Naive thymus-derived CD4-positive, alpha-beta T cell (primary cell): ENCODE data around the gene CEP41. TPM values are rescaled to one million over a fixed set of nuclear protein-coding genes. Genes with fewer than 3 reads are reported as not detected.
A peak's percentile ranks its signal among the peaks of the same experiment; 100 is the strongest.

ENCODE experiments used
- ATAC-seq: fragments of 150-1000 bp; cut with Tn5 transposase; 2 replicates; pipeline ENCODE4 v1.10.0; 2021; ENCODE audit warnings: mild to moderate bottlenecking, moderate library complexity
- CTCF ChIA-PET: fragments of 350-600 bp; sonication (Branson Sonifier 250); formaldehyde crosslinking; loops from one replicate; lab custom pipeline; 2021; ENCODE audit warnings: antibody characterized with exemption; lab: Charles Lee
- POLR2A ChIA-PET: fragments of 350-600 bp; sonication (Branson Sonifier 250); formaldehyde crosslinking; loops from one replicate; lab custom pipeline; 2021; ENCODE audit warnings: antibody characterized with exemption, inconsistent platforms; lab: Charles Lee
- DNase-seq, 9 donors: peaks; one replicate each; pipeline versions ENCODE4 v3.0.0 to v3.0.0-alpha.2; 2020 to 2022; ENCODE audit warnings: mixed read lengths in 1 of 9
- H3K27ac ChIP-seq: one replicate; pipeline ENCODE4 v1.7.0; 2013; ENCODE audit warnings: mild to moderate bottlenecking, low read depth, low read length, moderate library complexity
- H3K27me3 ChIP-seq, 2 donors: one replicate each; pipeline ENCODE4 v1.7.0; 2013; ENCODE audit warnings: low read length in 2 of 2, mild to moderate bottlenecking in 2 of 2, moderate library complexity in 2 of 2; ENCODE audit not compliant: control insufficient read depth in 2 of 2, insufficient read depth in 2 of 2
- H3K36me3 ChIP-seq, 3 experiments: 1 replicate in 2 of 3; 2 replicates in 1 of 3; pipeline ENCODE4 v1.7.0; 2013; ENCODE audit warnings: low read length in 3 of 3, mild to moderate bottlenecking in 3 of 3, moderate library complexity in 1 of 3; ENCODE audit not compliant: insufficient read depth in 3 of 3, control insufficient read depth in 2 of 3
- H3K4me1 ChIP-seq, 2 donors: one replicate each; pipeline ENCODE4 v1.7.0; 2013; ENCODE audit warnings: low read length in 2 of 2, mild to moderate bottlenecking in 2 of 2, moderate library complexity in 1 of 2; ENCODE audit not compliant: control insufficient read depth in 2 of 2, insufficient read depth in 2 of 2
- H3K4me3 ChIP-seq: 2 replicates; pipeline ENCODE4 v1.7.0; 2013; ENCODE audit warnings: mild to moderate bottlenecking, low read length
- H3K9me3 ChIP-seq, 3 experiments: 1 replicate in 2 of 3; 2 replicates in 1 of 3; pipeline ENCODE4 v1.7.0; 2013; ENCODE audit warnings: low read length in 3 of 3; ENCODE audit not compliant: control insufficient read depth in 2 of 3
- H3K27ac Mint-ChIP-seq, 9 donors: one replicate each; pipeline ENCODE4 v1.8.0; 2020 to 2022; ENCODE audit warnings: mixed read lengths in 9 of 9, mild to moderate bottlenecking in 8 of 9, moderate library complexity in 5 of 9, inconsistent platforms in 2 of 9
- H3K27me3 Mint-ChIP-seq, 5 donors: one replicate each; pipeline ENCODE4 v1.8.0; 2021 to 2022; ENCODE audit warnings: mixed read lengths in 5 of 5, mild to moderate bottlenecking in 1 of 5
- H3K36me3 Mint-ChIP-seq, 5 donors: one replicate each; pipeline ENCODE4 v1.8.0; 2020 to 2022; ENCODE audit warnings: mixed read lengths in 5 of 5, mild to moderate bottlenecking in 3 of 5, inconsistent platforms in 1 of 5
- H3K4me1 Mint-ChIP-seq, 7 donors: one replicate each; pipeline ENCODE4 v1.8.0; 2020 to 2022; ENCODE audit warnings: mixed read lengths in 7 of 7, mild to moderate bottlenecking in 3 of 7, inconsistent platforms in 1 of 7
- H3K4me3 Mint-ChIP-seq, 10 donors: one replicate each; pipeline ENCODE4 v1.8.0; 2020 to 2022; ENCODE audit warnings: mild to moderate bottlenecking in 10 of 10, mixed read lengths in 10 of 10, moderate library complexity in 6 of 10, inconsistent platforms in 2 of 10
- H3K9me3 Mint-ChIP-seq, 11 donors: one replicate each; pipeline ENCODE4 v1.8.0; 2020 to 2022; ENCODE audit warnings: mixed read lengths in 11 of 11, mild to moderate bottlenecking in 4 of 11, inconsistent platforms in 1 of 11, moderate library complexity in 1 of 11
- intact Hi-C, 2 donors: fragments of 100-400 bp; cut with micrococcal nuclease; formaldehyde crosslinking; loops; one replicate each; pipeline ENCODE4 v1.15.1; 2023
- polyA plus RNA-seq, 2 donors: library from polyadenylated mRNA; unstranded; fragments of 300-500 nt; fragmentation: Illumina TruSeq; gene quantifications; one replicate each; pipeline ENCODE4 v1.2.3, GENCODE V29; 2021
- total RNA-seq, 6 experiments: library from RNA in 5 of 6; stranded (reverse) in 5 of 6; gene quantifications; 1 replicate in 5 of 6; 2 replicates in 1 of 6; pipeline ENCODE4 v1.2.3 and lab custom pipeline; 2021 to 2026

Gene CEP41
- total and polyA plus RNA-seq, 7 experiments from 2014 or later: 6.9 to 29.6 (median 13.3) TPM

DNA sequence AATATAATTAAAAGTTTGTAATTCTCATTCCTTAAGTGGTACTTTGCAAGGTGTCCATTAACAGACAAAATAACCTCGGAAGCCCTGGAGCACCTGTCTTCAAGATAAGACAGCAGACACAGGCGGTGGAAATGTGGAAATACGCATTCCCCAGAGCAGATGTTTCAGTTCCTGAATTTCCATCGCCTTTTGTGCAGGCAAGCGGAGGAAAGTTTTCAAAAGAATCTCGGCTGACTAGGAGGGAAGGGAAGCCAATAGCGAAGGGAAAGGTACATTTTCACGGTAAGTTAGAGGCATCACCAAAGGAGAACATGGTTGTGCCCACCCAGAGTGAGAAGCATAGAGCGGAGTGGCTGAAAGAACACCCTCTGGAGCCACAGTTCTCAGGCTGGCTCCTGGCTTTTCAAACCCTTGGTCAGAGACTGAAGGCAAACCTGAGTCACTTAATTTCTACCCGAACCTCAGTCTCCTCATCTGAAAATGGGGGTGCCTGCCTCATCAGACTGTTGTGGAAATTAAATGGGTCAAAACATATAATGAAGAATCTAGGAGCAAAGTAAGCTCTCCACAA lies 46.9 kb downstream of the CEP41 start:
- peak; percentile 14 for ATAC-seq
- H3K4me3 Mint-ChIP-seq: peak overlapping the region; percentile 69 to 86 (median 78)
- CTCF ChIA-PET: interaction anchor here (0.8 to 1.2 kb wide), 7 partner anchors 9 to 157 kb away, joined by 3 to 5 read pairs (median 3); no protein-coding TSS in a partner anchor

GRCh38 chr7:130393101-130393561 lies 47.7 kb downstream of the CEP41 start:
- peaks cover 19 to 40% (median 34%) of the 10 kb centered on the region in 7 donors for H3K4me1 Mint-ChIP-seq
- H3K27me3 Mint-ChIP-seq: no peaks in the 10 kb centered on the region
- ChIA-PET POLR2A (interaction anchor here (1.4 kb wide), 1 partner anchor 25 kb away, joined by 6 read pairs; no protein-coding TSS in a partner anchor), CTCF (interaction anchor here (0.7 to 1.3 kb wide), 2 partner anchors 47 to 70 kb away, joined by 3 to 4 read pairs; no protein-coding TSS in a partner anchor)
- Histone ChIP-seq H3K4me3 (no peak overlapping the region), H3K9me3 (no peaks in the 10 kb centered on the region), H3K36me3 (peaks cover 0 to 3% (median 0%) of the 10 kb centered on the region in 3 experiments), H3K27ac (no peak overlapping the region), H3K4me1 (peaks cover 0 to 14% of the 10 kb centered on the region in 2 donors), H3K27me3 (no peaks in the 10 kb centered on the region)
- no peak for DNase-seq
- intact Hi-C loops: loop anchor here in 1 of 2 donors (5.0 kb wide), 2 partner anchors 146 to 186 kb away; partner anchors contain the start of genes SSMEM1 and TMEM209
- peaks cover 0 to 2% (median 0%) of the 10 kb centered on the region in 11 donors for H3K9me3 Mint-ChIP-seq
- peaks cover 0 to 11% (median 5%) of the 10 kb centered on the region in 5 donors for H3K36me3 Mint-ChIP-seq
- no peak for ATAC-seq
- H3K27ac Mint-ChIP-seq: peak overlapping the region in 7 of 9 donors; percentile 14 to 93 (median 88)
- peak overlapping the region in 5 of 10 donors; percentile 13 to 84 (median 76) for H3K4me3 Mint-ChIP-seq

More for the DNA sequence above, 46.9 kb downstream of the CEP41 start:
- peak overlapping the region; percentile 49 for H3K27ac ChIP-seq
- intact Hi-C loops: loop anchor here in 1 of 2 donors (1.0 to 5.0 kb wide), 8 partner anchors 25 to 187 kb away; partner anchors contain the start of genes CEP41, SSMEM1 and TMEM209
- peaks cover 0 to 3% (median 0%) of the 10 kb centered on the region in 3 experiments for H3K36me3 ChIP-seq
- Mint-ChIP-seq H3K4me1 (peaks cover 20 to 38% (median 34%) of the 10 kb centered on the region in 7 donors), H3K27ac (peak overlapping the region; percentile 64 to 93 (median 88)), H3K36me3 (peaks cover 0 to 19% (median 9%) of the 10 kb centered on the region in 5 donors), H3K9me3 (no peaks in the 10 kb centered on the region), H3K27me3 (no peaks in the 10 kb centered on the region)
- POLR2A ChIA-PET: interaction anchor here (0.6 to 1.3 kb wide), 14 partner anchors 14 to 959 kb away, joined by 3 to 14 read pairs (median 4); partner anchors contain the start of genes CEP41 and STRIP2
- peaks cover 0 to 14% of the 10 kb centered on the region in 2 donors for H3K4me1 ChIP-seq
- H3K27me3 ChIP-seq: no peaks in the 10 kb centered on the region
- H3K4me3 ChIP-seq: peak overlapping the region; percentile 1
- no peak for DNase-seq
- H3K9me3 ChIP-seq: no peaks in the 10 kb centered on the region

GRCh38 chr7:130390486-130390885 lies 50.3 kb downstream of the CEP41 start:
- H3K36me3 ChIP-seq: no peaks in the 10 kb centered on the region
- intact Hi-C loops: loop anchor here in 1 of 2 donors (5.0 kb wide), 2 partner anchors 143 to 183 kb away; partner anchors contain the start of genes SSMEM1 and TMEM209
- Mint-ChIP-seq H3K9me3 (peaks cover 0 to 2% (median 0%) of the 10 kb centered on the region in 11 donors), H3K27me3 (no peaks in the 10 kb centered on the region), H3K4me3 (no peak overlapping the region), H3K27ac (peak overlapping the region in 1 of 9 donors; percentile 25), H3K36me3 (peaks cover 0 to 3% (median 0%) of the 10 kb centered on the region in 5 donors), H3K4me1 (peaks cover 18 to 31% (median 26%) of the 10 kb centered on the region in 7 donors)
- H3K4me1 ChIP-seq: peaks cover 0 to 14% of the 10 kb centered on the region in 2 donors
- H3K27ac ChIP-seq: no peak overlapping the region
- DNase-seq: no peak
- ChIA-PET CTCF (no interaction called here), POLR2A (no interaction called here)
- H3K4me3 ChIP-seq: no peak overlapping the region
- H3K27me3 ChIP-seq: no peaks in the 10 kb centered on the region
- ATAC-seq: no peak
- no peaks in the 10 kb centered on the region for H3K9me3 ChIP-seq

- H3K4me1 Mint-ChIP-seq: peaks cover 6 to 14% (median 9%) of the 10 kb centered on the region in 7 donors
- peaks cover 0 to under 1% of the 10 kb centered on the region in 2 donors for H3K4me1 ChIP-seq
- peaks cover 0 to 3% (median 0%) of the 10 kb centered on the region in 5 donors for H3K36me3 Mint-ChIP-seq
- no peaks in the 10 kb centered on the region for H3K27me3 Mint-ChIP-seq
- no peaks in the 10 kb centered on the region for H3K36me3 ChIP-seq
- H3K9me3 ChIP-seq: no peaks in the 10 kb centered on the region
- DNase-seq (no peak), ATAC-seq (no peak)
- ChIA-PET POLR2A (no interaction called here), CTCF (no interaction called here)
- no peak overlapping the region for H3K27ac Mint-ChIP-seq
- peaks cover 0 to 3% (median 0%) of the 10 kb centered on the region in 11 donors for H3K9me3 Mint-ChIP-seq
- H3K4me3 Mint-ChIP-seq: peak overlapping the region in 1 of 10 donors; percentile 36
- no peaks in the 10 kb centered on the region for H3K27me3 ChIP-seq
- H3K27ac ChIP-seq: no peak overlapping the region
- intact Hi-C loops: no loop called here
- no peak overlapping the region for H3K4me3 ChIP-seq
These were observed 52.1 kb downstream of the CEP41 start for GRCh38 chr7:130388671-130389070.

DNA sequence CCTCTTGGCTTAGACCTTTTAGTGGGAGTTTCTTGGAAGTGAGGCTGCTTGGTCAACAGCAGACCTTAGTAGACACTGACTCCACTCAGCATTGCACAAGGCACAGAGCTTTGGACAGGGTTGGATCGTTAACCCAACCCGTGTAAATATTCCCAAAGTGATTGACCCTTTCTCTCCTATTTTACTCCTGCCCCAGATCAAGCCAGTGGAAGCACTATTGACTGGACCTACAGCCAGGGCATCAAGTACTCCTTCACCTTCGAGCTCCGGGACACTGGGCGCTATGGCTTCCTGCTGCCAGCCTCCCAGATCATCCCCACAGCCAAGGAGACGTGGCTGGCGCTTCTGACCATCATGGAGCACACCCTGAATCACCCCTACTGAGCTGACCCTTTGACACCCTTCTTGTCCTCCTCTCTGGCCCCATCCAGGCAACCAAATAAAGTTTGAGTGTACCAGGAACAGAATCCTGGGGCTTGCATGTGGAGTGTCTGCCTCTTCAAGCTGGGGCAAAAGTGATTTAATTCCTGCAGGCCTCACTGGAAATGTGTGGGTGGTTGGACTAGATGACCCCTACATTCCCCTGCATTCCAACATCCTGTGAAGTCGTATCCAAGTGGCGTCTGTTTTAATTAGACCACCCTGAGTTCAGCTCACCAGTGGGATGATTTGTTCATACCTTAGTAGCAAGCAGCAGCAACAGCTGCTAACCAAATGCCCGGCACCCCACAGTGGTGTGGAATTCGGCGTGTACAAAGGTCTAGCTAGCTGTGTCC lies 53.0 kb downstream of the CEP41 start:
- Histone ChIP-seq H3K4me3 (no peak overlapping the region), H3K4me1 (no peaks in the 10 kb centered on the region), H3K27me3 (no peaks in the 10 kb centered on the region), H3K9me3 (no peaks in the 10 kb centered on the region), H3K36me3 (no peaks in the 10 kb centered on the region), H3K27ac (no peak overlapping the region)
- Mint-ChIP-seq H3K27me3 (no peaks in the 10 kb centered on the region), H3K27ac (no peak overlapping the region), H3K36me3 (peaks cover 0 to 3% (median 0%) of the 10 kb centered on the region in 5 donors), H3K9me3 (peaks cover 0 to 3% (median 0%) of the 10 kb centered on the region in 11 donors), H3K4me1 (peaks cover 0 to 7% (median under 1%) of the 10 kb centered on the region in 7 donors), H3K4me3 (no peak overlapping the region)
- intact Hi-C loops: no loop called here
- ATAC-seq (no peak), DNase-seq (no peak)
- POLR2A ChIA-PET: no interaction called here
- CTCF ChIA-PET: no interaction called here

DNA sequence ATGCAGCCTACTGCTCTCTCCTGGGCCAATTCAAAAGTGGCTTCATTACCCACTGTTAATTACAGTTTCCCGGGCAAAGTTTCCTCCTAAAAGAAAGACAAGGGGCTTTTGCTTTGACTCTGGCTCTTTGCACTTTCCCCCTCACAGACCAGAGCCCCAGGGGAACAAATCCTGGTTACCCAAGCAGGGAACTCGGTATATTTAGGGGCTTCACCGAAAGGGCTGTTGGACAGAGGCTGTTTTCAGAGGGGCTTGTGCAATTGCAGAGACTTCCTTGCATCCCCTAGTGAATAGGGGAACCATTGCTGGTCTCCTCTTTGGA lies 53.5 kb downstream of the CEP41 start:
- DNase-seq: no peak
- Histone ChIP-seq H3K36me3 (no peaks in the 10 kb centered on the region), H3K27ac (no peak overlapping the region), H3K4me1 (no peaks in the 10 kb centered on the region), H3K9me3 (no peaks in the 10 kb centered on the region), H3K27me3 (no peaks in the 10 kb centered on the region), H3K4me3 (no peak overlapping the region)
- ChIA-PET CTCF (no interaction called here), POLR2A (no interaction called here)
- H3K4me1 Mint-ChIP-seq: peaks cover 0 to 7% (median 0%) of the 10 kb centered on the region in 7 donors
- no peak overlapping the region for H3K4me3 Mint-ChIP-seq
- H3K9me3 Mint-ChIP-seq: peaks cover 0 to 3% (median 0%) of the 10 kb centered on the region in 11 donors
- H3K36me3 Mint-ChIP-seq: peaks cover 0 to 3% (median 0%) of the 10 kb centered on the region in 5 donors
- no peak for ATAC-seq
- intact Hi-C loops: no loop called here
- no peak overlapping the region for H3K27ac Mint-ChIP-seq
- no peaks in the 10 kb centered on the region for H3K27me3 Mint-ChIP-seq
